Measurements from ENCODE around the gene LLGL1.

Gene LLGL1

GRCh38 chr17:18230288-18231141, 5.1 kb downstream of the LLGL1 start:
- no peak for DNase-seq

GRCh38 chr17:18231164-18231563, 5.7 kb downstream of the LLGL1 start:
- no peak for DNase-seq

- no peak for DNase-seq
These were observed 8.5 kb downstream of the LLGL1 start for GRCh38 chr17:18233803-18234518.

DNA sequence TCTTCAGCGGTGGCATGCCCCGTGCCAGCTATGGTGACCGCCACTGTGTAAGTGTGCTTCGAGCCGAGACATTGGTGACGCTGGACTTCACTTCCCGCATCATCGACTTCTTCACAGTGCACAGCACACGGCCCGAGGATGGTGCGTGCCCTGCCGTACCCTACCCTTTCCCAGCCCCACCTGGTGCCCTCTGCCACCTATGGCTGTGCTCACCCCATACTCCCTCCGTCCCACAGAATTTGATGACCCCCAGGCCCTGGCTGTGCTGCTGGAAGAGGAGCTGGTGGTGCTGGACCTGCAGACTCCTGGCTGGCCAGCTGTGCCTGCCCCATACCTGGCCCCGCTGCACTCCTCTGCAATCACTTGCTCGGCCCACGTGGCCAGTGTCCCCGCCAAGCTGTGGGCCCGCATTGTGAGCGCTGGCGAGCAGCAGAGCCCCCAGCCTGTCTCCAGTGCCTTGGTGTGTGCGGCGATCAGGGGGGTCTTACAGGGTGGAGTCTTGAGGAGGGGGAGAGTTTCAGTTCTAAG, 9.5 kb downstream of the LLGL1 start:
- no peak for DNase-seq

DNA sequence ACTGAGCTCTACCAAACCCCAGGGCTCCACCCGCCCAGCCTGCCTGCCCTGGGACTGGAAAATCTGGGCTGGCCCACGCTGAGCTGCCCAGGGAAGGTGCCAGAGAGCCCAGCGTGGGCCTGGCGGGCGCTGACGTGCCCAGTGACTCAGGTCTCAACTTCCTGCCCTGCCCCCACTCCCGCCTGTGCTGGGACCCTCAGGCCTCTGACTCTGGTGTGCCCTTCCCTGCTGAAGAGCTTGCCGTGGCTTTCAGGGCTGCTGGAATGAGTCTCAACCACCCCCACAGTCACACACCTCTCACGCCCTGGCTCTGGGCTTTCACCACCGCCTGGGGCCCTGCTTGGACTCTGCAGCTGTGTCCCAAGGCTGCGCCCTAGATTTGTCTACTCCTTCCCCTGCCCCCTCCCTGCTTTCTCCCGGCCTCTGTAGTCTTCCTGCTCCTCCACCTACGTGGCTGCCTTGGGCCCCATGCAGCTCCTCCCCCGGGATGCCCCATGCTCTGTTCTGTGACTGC, 10.4 kb downstream of the LLGL1 start:
- no peak for DNase-seq

- no peak for DNase-seq
These were observed 11.1 kb downstream of the LLGL1 start for GRCh38 chr17:18236494-18236893.

DNA sequence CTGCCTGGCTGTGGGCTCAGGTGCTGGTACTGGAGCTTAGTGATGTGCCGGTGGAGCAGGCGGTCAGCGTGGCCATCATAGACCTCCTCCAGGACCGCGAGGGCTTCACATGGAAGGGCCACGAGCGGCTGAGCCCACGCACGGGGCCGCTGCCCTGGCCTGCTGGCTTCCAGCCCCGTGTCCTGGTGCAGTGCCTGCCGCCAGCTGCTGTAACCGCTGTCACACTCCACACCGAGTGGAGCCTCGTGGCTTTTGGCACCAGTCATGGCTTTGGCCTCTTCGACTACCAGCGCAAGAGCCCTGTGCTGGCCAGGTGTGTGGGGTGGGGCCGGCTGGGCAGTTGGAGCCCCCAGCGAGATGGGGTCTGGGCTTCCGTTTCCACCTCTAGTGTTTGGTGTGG, 12.0 kb downstream of the LLGL1 start:
- DNase-seq = no peak

DNA sequence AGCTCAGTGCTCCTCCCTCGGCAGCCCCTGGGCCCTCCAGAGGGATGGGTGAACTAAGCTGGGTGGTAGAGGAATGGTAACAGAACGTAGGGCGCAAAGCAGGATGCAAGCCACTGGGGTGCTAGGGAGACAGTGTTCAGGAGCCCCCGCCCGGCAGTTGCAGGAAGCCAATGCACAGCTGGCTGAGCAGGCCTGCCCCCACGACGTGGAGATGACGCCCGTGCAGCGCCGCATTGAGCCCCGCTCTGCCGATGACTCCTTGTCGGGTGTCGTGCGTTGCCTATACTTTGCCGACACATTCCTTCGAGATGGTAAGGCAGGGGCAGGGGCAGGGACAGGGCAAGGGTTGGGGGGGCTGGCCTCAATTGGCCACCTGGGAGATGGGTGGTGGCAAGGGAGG, 12.9 kb downstream of the LLGL1 start:
- no peak for DNase-seq

- DNase-seq = no peak
These were observed 15.0 kb downstream of the LLGL1 start for GRCh38 chr17:18240449-18240848.

- no peak for DNase-seq
These were observed 15.9 kb downstream of the LLGL1 start for GRCh38 chr17:18241229-18241871.

DNA sequence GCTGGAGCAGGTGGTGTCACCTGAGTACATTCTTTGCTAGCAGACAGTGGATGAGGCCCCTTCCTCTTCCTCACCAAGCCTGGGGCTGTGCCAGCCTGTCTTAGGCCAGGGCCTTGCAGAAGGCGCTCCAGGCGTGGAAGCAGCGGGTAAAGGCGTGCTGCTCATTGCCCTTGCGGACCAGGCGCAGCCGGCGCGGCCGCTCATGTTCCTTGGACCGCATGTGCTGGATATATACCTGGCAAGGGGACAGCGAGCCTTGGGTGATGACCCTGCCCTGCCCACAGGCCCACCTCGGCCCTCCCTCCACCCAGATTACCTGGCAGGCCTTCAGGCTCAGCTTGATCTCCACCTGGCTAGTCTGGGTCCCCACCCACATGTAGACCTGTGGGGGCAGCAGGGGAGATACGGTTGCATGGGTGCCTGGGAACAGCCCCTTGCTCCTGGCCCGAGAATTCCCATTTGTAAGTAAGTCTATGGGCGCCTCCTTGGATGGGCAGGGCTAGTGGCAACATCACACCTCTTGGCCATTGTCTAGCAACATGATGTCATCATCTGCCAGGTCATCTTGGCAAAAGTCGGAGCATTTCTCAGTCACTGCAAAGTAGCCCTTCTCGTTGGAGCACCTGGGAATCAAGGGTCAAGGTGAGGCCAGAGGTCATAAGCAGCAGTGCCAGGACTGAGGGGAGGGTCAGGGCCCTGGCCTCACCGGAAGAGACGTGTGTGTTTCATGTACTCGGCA, 19.8 kb downstream of the LLGL1 start:
- no peak for DNase-seq

DNA sequence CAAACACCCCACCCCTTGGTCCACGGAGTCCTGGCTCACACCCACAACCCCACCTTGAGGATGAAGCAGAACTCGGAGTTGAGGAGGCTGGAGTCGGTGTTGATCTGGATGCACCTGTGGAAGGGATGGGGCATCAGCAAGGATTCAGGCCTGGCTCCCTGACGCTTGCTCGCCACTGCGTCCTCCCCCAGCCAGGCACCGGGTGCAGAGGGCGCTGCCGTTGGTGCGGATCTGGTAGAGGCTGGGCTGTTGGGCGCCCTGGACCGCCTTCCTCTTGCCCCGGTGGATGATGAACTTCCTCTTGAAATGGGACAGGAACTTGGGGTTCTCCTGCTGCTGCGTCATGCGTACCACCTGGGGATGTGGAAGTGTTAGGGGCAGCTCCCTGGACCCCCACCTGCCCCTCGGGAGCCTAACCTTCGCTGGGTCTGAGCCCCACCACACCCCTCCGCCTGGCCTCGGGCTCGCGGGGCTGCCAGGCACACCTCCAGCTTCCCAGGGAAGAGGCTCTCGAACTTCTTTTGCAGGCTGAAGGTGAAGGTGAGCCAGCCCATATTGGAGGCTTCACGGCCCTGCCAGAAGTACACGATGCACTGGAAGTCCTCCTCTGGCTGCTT, 20.8 kb downstream of the LLGL1 start:
- no peak for DNase-seq

DNA sequence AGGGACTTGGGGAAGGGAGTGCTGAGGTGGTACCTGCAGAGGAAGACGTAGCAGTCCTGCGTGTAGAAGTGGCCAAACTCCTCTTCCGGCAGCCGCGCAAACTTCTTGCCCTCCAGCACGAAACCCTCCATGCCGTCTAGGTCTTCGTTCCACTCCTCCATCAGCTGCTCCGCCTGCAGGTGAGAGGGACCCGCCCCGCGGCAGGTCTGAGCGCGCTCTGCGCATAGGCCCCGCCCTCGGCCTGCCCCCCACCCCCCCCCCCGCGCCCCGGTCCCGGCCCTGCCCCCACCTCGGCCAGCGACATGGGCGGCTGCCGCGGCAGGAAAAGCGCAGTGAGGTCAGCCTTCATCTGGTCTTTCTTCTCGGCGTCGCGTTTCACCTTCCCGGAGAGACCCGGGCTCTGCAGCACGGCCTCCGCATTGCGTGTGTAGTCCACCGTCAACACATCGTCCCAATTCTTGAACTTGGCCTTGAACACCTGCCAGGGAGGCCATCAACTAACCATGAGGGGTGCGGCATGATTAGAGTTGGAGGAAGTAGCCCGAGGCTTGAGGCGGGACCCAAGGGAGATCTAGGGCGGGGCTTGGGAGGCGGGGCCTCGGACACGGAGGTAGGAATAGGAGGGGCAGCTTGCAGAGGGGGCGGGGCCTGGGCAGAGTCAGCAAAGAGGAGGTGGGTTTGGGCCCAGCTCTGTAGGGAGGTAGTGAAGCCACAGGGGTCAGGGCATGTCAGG, 21.6 kb downstream of the LLGL1 start:
- DNase-seq = peak; percentile 26

DNA sequence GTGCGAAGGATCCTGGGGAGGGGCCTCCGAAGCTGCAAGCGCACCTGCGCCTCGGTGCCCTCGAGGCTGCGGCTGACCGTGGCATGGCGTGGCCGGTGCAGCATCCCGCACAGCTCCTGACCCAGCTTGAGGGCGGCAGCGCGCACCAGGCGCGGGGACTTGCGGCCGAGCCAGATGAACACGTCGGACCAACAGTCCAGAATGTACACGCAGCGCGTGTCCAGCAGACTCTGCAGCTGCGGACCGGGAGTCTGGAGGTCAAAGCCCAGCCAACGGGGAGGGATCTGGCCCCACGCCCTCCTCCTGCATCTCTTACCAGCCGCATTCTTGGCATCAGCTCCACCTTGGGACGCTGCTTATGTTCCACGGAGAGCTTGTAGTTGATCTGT, 22.2 kb downstream of the LLGL1 start:
- no peak for DNase-seq

GRCh38 chr17:18248300-18248731, 22.9 kb downstream of the LLGL1 start:
- peak; percentile 76 for DNase-seq

DNA sequence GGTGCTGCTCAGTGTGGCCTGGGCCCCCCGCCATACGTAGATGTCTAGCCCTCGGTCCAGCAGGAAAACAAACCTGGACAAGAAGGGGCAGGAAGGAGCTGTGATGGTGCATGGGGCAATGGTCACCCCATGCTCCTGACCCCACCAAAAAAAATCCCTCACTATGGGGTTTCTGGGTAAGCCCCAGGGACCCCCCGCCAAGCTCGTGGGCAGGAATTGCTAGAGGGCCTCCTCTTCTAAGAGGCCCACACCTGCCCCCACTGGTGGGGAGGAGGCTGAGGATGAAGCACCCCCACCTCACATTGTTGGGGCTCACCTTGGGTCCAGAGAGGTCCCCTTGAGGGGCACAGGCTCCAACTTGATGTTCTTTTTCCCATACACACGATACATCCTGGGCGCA, 23.4 kb downstream of the LLGL1 start:
- no peak for DNase-seq

DNA sequence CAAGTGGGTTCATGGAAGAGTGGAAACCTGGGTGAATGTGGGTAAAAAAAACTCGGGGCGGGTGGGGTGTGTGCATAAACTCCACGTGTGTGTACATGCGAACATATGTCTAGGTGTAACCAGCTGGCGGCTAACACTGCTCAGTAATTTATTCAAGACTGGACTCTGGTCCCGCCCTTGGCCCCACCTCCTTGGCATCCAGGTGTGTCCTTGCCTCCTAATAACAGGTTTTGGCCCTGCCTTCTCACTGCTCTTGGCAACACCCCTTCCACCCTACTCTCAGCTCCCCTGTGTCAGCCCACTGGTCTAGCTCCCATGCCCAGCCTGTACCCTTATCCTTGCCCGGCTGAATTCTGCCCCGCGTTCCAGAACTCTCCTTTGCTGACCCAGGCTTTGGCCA, 24.8 kb downstream of the LLGL1 start:
- no peak for DNase-seq

DNA sequence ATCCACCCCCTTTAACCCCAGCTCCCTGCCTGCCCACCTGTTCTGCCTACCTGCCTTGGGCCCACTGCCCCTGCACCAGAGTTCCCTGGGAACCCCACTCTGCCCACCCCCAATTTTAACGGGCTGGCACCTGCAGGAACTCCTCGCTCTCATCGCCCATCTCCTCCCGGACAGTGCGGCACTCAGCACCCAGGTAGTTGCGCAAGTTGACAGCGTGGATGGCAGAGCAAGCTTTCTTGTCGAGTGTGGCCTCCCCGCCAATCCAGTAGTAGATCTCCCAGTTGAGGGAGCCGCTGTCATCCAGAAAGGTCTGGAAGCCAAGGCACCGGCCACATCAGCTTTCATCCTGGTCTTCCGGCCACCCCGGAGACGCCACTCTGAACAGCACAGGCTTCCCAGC, 25.3 kb downstream of the LLGL1 start:
- no peak for DNase-seq

GRCh38 chr17:18251204-18251603, 25.8 kb downstream of the LLGL1 start:
- DNase-seq = no peak

DNA sequence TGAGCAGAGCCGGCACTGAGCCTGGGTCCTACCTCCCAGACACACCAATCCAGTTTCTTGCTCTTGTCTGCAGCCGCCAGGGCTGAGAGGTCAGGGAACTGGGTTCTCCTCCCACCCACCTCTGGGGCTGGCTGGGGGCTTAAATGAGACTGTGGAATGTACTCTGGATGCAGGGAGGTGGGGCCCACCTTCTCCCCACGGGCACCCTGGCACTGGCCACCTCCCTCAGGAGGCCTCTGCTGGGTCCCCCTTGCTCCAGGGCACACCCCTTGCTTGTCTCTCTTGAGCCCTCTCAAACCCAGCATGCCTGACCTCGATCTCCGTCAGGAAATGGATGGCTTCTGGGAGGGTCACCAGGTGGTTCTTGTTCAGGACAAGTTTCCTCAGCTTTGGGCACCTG, 26.7 kb downstream of the LLGL1 start:
- DNase-seq = no peak

DNA sequence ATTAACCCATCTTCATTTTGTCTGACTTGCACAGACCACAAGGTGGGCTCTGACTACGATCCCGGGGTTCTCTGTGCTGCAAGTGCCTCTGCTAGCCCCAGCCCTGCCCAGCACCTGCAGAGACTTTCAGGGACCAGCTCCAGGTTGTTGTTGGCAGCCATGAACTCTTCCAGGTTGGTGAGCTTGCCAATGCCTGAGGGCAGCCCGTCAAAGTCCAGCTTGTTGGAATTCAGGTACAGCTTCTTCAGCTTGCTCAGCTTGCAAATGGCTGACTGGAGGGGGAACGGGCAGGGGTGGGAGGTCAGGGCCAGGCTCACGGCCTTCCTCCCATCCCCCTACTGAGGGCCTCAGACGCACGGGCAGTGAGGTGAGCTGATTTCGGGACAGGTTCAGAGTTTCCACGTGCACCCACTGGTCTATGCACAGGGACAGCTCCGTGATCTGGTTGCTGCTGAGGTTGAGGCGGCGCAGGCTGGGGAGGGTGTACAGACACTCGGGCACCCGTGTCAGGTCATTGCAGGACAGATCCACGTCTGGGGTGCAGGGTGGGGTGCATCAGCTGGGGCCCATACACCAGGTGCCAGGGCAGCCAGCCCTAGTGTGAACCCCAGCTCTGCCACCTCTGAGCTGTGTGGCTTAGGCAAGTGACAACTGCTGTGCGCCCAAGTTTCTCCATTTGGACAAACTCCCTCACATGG, 27.9 kb downstream of the LLGL1 start:
- DNase-seq = no peak
